Natural killer cell treated with Interleukin-12 subunit alpha and Interleukin-12 subunit beta and Interleukin-15 and Interleukin-18, amount 100 ng/mL, for 72 hours (primary cell): ENCODE data around the gene CACNG8. TPM values are rescaled to one million over a fixed set of nuclear protein-coding genes. Genes with fewer than 3 reads are reported as not detected.
A peak's percentile ranks its signal among the peaks of the same experiment; 100 is the strongest.

Experiments used
- ATAC-seq, 2 donors: fragments of 150-1000 bp; cut with Tn5 transposase in 1 of 2; sonication (Bioruptor Pico), chemical (Tn5 transposase) in 1 of 2; 2 replicates each; pipeline ENCODE4 v1.10.0; 2021
- DNase-seq: peaks from one replicate; pipeline ENCODE4 v3.0.0; 2022; ENCODE audit warnings: low spot score
- H3K27ac Mint-ChIP-seq, 2 donors: 1 replicate in 1 of 2; 2 replicates in 1 of 2; pipeline ENCODE4 v1.8.0; 2022; ENCODE audit warnings: mixed read lengths in 2 of 2, mild to moderate bottlenecking in 1 of 2, moderate library complexity in 1 of 2
- H3K27me3 Mint-ChIP-seq, 2 donors: 1 replicate in 1 of 2; 2 replicates in 1 of 2; pipeline ENCODE4 v1.8.0; 2022; ENCODE audit warnings: mixed read lengths in 2 of 2
- H3K36me3 Mint-ChIP-seq: one replicate; pipeline ENCODE4 v1.8.0; 2022; ENCODE audit warnings: mixed read lengths
- H3K4me1 Mint-ChIP-seq, 2 donors: 1 replicate in 1 of 2; 2 replicates in 1 of 2; pipeline ENCODE4 v1.8.0; 2022; ENCODE audit warnings: low read depth in 2 of 2, mixed read lengths in 2 of 2, mild to moderate bottlenecking in 1 of 2
- H3K4me3 Mint-ChIP-seq: one replicate; pipeline ENCODE4 v1.8.0; 2022; ENCODE audit warnings: mixed read lengths
- H3K9me3 Mint-ChIP-seq: 2 replicates; pipeline ENCODE4 v1.8.0; 2022; ENCODE audit warnings: mixed read lengths
- total RNA-seq, 2 donors: library from RNA; stranded (reverse); gene quantifications; one replicate each; pipeline ENCODE4 v1.2.3, GENCODE V29; 2022

CACNG8 gene
- total RNA-seq, 2 donors from 2014 or later, result 1.7 TPM; not detected in 1

GRCh38 chr19:53992211-53992610, 29.5 kb downstream of the CACNG8 start:
- no peak for DNase-seq
- Mint-ChIP-seq H3K4me1 (peaks cover 0 to 6% of the 10 kb centered on the region in 2 donors), H3K9me3 (no peaks in the 10 kb centered on the region), H3K27ac (peak overlapping the region in 1 of 2 donors; percentile 41), H3K4me3 (peak overlapping the region; percentile 30), H3K36me3 (no peaks in the 10 kb centered on the region), H3K27me3 (peaks cover 35 to 42% of the 10 kb centered on the region in 2 donors)
- ATAC-seq, result no peak

- no peak for DNase-seq
- H3K4me3 Mint-ChIP-seq, result no peak overlapping the region
- no peaks in the 10 kb centered on the region for H3K36me3 Mint-ChIP-seq
- no peaks in the 10 kb centered on the region for H3K9me3 Mint-ChIP-seq
- peaks cover 41 to 48% of the 10 kb centered on the region in 2 donors for H3K27me3 Mint-ChIP-seq
- H3K4me1 Mint-ChIP-seq, result peaks cover 0 to 6% of the 10 kb centered on the region in 2 donors
- ATAC-seq, result no peak
- no peak overlapping the region for H3K27ac Mint-ChIP-seq
Observed at GRCh38 chr19:53992815-53993214, 30.1 kb downstream of the CACNG8 start.

GRCh38 chr19:53993448-53993847, 30.7 kb downstream of the CACNG8 start:
- Mint-ChIP-seq H3K4me1 (peaks cover 0 to 6% of the 10 kb centered on the region in 2 donors), H3K4me3 (no peak overlapping the region), H3K27me3 (peaks cover 40 to 49% of the 10 kb centered on the region in 2 donors), H3K36me3 (no peaks in the 10 kb centered on the region), H3K9me3 (no peaks in the 10 kb centered on the region), H3K27ac (no peak overlapping the region)
- no peak for ATAC-seq
- DNase-seq, result no peak

DNA sequence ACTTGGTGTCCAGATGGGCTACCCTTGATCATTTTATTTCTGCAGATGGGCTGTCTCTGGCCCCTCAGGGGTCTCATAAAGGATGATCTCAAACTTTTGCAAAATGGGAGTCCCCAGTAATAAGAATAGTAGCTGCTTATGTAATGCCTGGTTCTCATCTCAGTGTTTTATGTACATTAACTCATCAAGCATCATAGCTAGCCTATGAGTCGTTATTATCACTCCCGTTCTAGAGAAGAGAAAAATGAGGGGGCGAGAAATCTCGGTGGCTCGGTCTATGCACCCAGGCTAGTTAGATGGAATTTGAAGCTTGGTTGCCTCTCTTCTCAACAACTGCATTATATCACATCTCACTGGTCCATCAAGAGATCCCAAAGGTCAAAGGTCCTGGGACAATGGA, 32.1 kb downstream of the CACNG8 start:
- Mint-ChIP-seq H3K27ac (no peak overlapping the region), H3K36me3 (no peaks in the 10 kb centered on the region), H3K9me3 (no peaks in the 10 kb centered on the region), H3K4me3 (no peak overlapping the region), H3K27me3 (peaks cover 39 to 48% of the 10 kb centered on the region in 2 donors), H3K4me1 (no peaks in the 10 kb centered on the region)
- no peak for DNase-seq
- ATAC-seq, result no peak

GRCh38 chr19:53998223-53998622, 35.5 kb downstream of the CACNG8 start:
- Mint-ChIP-seq H3K4me3 (no peak overlapping the region), H3K36me3 (no peaks in the 10 kb centered on the region), H3K9me3 (no peaks in the 10 kb centered on the region), H3K27me3 (peaks cover 42 to 61% of the 10 kb centered on the region in 2 donors), H3K4me1 (no peaks in the 10 kb centered on the region), H3K27ac (no peak overlapping the region)
- ATAC-seq (no peak), DNase-seq (no peak)

DNA sequence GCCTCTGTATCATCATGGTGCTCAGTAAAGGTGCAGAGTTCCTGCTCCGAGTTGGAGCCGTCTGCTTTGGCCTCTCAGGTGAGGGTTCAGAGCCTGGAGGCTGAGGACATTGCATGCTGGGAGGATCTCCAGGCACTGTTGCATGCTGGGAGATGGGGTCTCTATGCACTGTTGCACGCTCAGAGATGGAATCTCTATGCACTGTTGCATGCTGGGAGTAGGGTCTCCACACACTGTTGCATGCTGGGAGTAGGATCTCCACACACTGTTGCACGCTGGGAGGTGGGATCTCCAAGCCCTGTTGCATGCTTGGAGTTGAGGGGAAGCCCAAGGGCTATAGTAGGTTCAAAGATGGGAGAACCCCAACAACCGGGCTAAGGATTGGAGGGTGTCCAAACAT, 37.0 kb downstream of the CACNG8 start:
- ATAC-seq (peak in 1 of 2 donors; percentile 33), DNase-seq (no peak)
- Mint-ChIP-seq H3K9me3 (no peaks in the 10 kb centered on the region), H3K27ac (no peak overlapping the region), H3K4me1 (no peaks in the 10 kb centered on the region), H3K36me3 (no peaks in the 10 kb centered on the region), H3K4me3 (no peak overlapping the region), H3K27me3 (peaks cover 29 to 46% of the 10 kb centered on the region in 2 donors)

DNA sequence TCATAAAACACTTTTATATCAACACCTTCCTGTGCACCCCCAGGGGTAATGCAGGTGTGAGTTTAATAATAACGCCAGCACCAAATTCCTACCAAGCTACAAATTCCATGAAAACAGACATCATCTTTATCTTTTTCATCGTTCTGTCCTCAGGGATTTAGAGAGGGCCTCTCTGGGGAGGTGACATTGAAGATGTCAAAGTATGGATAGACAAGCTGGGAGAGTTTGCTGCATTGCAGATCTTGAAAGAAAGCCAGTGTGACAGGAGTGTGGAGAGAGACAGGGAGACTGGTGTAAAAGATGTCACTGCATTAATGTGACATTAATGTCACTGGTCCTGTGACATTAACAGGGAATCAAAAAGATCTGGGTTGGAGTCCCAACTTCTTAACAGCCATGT, 38.8 kb downstream of the CACNG8 start:
- Mint-ChIP-seq H3K9me3 (no peaks in the 10 kb centered on the region), H3K4me1 (no peaks in the 10 kb centered on the region), H3K4me3 (no peak overlapping the region)

DNA sequence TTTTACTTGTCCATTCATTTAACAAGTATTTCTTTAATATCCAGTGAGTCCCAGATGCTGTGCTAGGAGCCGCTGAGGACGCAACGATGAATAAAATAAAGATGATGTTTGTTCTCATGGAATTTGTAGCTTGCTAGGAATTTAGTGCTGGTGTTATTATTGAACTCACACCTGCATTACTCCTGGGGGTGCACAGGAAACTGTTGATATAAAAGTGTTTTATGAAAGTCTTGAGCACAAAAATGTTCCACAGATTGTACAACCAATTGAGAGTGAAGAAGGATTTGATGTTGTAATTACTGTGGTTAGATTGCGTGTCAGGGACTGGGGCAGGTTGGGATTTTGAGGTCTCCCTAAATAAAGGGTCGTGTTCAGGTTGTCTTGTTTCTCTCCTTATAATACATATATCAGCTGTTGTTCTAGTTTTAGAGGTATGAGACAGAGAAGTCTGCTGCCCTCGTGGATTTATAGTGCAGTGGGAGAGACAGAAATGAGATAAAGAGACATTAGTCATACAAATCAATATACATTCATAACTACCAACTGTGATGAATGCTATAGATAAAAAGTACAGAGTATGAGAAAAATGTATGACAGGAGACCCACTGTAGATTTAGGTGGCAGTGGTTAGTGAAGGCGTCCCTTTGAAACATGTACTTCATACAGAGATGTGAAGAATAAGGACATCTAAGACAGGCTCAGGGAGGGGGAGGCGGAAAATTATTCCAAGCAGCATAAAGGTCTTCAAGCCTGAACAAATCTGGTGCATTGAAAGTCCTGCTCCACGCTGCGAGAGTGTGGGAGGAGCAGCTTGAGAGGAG, 40.0 kb downstream of the CACNG8 start:
- H3K27ac Mint-ChIP-seq, result no peak overlapping the region
- H3K4me3 Mint-ChIP-seq, result no peak overlapping the region
- peaks cover 19 to 31% of the 10 kb centered on the region in 2 donors for H3K27me3 Mint-ChIP-seq
- no peaks in the 10 kb centered on the region for H3K4me1 Mint-ChIP-seq
- no peaks in the 10 kb centered on the region for H3K9me3 Mint-ChIP-seq
- no peak for ATAC-seq
- no peaks in the 10 kb centered on the region for H3K36me3 Mint-ChIP-seq
- no peak for DNase-seq

More for the DNA sequence above, 38.8 kb downstream of the CACNG8 start:
- H3K27ac Mint-ChIP-seq, result no peak overlapping the region
- H3K36me3 Mint-ChIP-seq, result no peaks in the 10 kb centered on the region
- DNase-seq (no peak), ATAC-seq (no peak)
- peaks cover 20 to 38% of the 10 kb centered on the region in 2 donors for H3K27me3 Mint-ChIP-seq

DNA sequence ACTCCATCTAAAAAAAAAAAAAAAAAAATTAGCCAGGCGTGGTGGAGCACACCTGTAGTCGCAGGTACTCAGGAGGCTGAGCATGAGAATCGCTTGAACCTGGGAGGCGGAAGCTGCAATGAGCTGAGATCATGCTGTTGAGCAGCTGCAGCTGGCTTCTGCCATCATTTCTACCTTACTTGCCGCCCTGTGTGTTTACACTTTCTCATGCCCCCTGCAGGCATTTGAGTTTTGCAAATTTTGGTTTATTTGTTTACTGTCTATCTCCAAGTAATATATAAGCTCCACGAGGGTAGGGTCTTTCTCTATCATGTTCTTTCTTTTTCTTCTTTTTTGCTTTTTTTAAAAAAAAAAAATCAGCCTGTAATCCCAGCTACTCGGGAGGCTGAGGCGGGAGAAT, 46.7 kb downstream of the CACNG8 start:
- H3K27me3 Mint-ChIP-seq, result peaks cover 20 to 24% of the 10 kb centered on the region in 2 donors

DNA sequence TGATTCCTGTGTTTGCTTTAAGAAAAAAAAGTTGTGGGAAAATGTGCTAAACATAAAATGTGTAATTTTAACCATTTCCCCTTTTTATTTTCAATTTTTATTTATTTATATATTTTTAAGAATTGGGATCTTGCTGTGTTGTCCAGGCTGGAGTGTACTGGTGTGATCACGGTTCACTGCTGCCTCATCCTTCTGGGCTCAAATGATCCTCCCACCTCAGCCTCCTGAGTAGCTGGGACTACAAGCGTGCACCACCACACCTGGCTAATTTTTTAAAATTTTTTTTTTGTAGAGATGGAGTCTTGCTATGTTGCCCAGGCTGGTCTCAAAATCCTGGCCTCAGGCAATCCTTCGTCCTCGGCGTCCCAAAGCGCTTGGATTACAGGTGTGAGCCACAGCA, 47.7 kb downstream of the CACNG8 start:
- H3K4me1 Mint-ChIP-seq, result peaks cover 0 to 3% of the 10 kb centered on the region in 2 donors
- H3K4me3 Mint-ChIP-seq, result no peak overlapping the region
- no peaks in the 10 kb centered on the region for H3K9me3 Mint-ChIP-seq
- no peak overlapping the region for H3K27ac Mint-ChIP-seq
- no peaks in the 10 kb centered on the region for H3K36me3 Mint-ChIP-seq
- peaks cover 28 to 32% of the 10 kb centered on the region in 2 donors for H3K27me3 Mint-ChIP-seq
- DNase-seq (no peak), ATAC-seq (no peak)

More for the DNA sequence above, 46.7 kb downstream of the CACNG8 start:
- Mint-ChIP-seq H3K36me3 (no peaks in the 10 kb centered on the region), H3K9me3 (no peaks in the 10 kb centered on the region), H3K4me3 (no peak overlapping the region), H3K4me1 (peaks cover 0 to 3% of the 10 kb centered on the region in 2 donors), H3K27ac (no peak overlapping the region)
- DNase-seq, result no peak
- no peak for ATAC-seq

DNA sequence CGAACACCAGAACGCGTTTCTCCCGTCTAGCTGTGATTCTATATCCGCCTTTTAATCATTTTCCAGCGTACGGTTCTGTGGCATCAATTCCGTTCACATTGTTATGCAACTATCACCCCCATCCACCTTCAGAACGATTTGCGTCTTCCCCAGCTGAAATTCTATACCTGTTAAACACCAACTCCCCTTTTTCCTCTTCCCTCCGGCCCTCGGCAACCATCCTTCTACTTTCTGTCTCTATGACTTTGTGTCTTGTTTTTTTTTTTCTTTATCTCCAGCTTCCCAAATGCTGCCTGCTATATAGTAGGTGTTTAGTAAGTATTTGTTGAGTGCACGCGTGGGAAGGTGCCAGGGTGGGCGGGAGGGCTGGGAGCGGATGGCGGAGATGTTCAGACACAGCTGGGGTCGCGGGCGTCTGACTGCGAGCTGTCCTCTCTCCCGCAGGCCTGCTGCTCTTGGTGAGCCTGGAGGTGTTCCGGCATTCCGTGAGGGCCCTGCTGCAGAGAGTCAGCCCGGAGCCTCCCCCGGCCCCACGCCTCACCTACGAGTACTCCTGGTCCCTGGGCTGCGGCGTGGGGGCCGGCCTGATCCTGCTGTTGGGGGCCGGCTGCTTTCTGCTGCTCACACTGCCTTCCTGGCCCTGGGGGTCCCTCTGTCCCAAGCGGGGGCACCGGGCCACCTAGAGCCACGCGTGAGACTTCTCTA, 48.9 kb downstream of the CACNG8 start:
- Mint-ChIP-seq H3K4me3 (no peak overlapping the region), H3K9me3 (no peaks in the 10 kb centered on the region), H3K36me3 (no peaks in the 10 kb centered on the region), H3K27ac (no peak overlapping the region), H3K27me3 (peaks cover 30 to 43% of the 10 kb centered on the region in 2 donors), H3K4me1 (peaks cover 0 to 3% of the 10 kb centered on the region in 2 donors)
- DNase-seq, result no peak
- ATAC-seq, result no peak

DNA sequence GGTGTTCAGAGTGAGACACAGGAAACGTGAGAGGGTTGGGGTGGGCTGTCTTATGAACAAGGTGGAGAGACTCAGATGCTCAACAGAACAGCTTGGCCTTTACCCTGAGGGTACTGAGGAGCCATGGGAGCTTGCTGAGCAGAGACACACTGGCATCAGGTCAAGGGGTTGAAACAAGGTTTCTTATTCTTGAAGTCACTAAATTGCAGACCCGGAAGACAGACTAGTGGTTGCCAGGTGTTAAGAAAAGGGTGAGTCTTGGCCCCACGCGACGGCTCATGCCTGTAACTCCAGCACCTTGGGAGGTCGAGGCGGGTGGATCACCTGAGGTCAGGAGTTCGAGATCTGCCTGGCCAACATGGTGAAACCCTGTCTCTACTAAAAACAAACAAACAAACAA, 51.1 kb downstream of the CACNG8 start:
- H3K36me3 Mint-ChIP-seq, result no peaks in the 10 kb centered on the region
- no peak for DNase-seq
- H3K4me1 Mint-ChIP-seq, result peaks cover 0 to 3% of the 10 kb centered on the region in 2 donors
- ATAC-seq, result no peak
- H3K9me3 Mint-ChIP-seq, result no peaks in the 10 kb centered on the region
- no peak overlapping the region for H3K27ac Mint-ChIP-seq
- H3K4me3 Mint-ChIP-seq, result no peak overlapping the region
- peaks cover 29 to 36% of the 10 kb centered on the region in 2 donors for H3K27me3 Mint-ChIP-seq

GRCh38 chr19:54014920-54015560, 52.3 kb downstream of the CACNG8 start:
- no peaks in the 10 kb centered on the region for H3K9me3 Mint-ChIP-seq
- ATAC-seq (no peak), DNase-seq (no peak)
- H3K27me3 Mint-ChIP-seq, result peaks cover 29 to 35% of the 10 kb centered on the region in 2 donors
- no peak overlapping the region for H3K27ac Mint-ChIP-seq
- H3K36me3 Mint-ChIP-seq, result no peaks in the 10 kb centered on the region
- peaks cover 0 to 3% of the 10 kb centered on the region in 2 donors for H3K4me1 Mint-ChIP-seq
- H3K4me3 Mint-ChIP-seq, result no peak overlapping the region

DNA sequence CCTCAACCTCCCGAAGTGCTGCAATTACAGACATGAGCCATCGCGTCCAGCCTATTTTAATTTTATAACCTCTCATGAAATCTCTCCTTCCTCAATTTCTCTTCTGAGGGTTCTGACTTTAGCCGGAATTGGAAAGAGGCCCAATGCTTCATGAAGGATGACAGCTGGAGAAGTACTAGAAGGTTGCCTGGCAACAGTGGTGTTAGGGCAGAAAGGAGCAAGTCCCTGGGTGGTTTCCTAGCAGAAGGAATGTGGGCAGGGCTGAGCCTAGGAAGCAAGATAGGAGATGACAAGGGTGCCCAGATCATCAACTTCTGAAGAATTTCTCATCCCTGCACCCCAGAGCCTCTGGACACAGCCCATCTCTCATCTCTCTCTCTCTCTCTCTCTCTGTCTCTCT, 54.5 kb downstream of the CACNG8 start:
- Mint-ChIP-seq H3K9me3 (no peaks in the 10 kb centered on the region), H3K27me3 (peaks cover 22 to 25% of the 10 kb centered on the region in 2 donors), H3K4me3 (no peak overlapping the region), H3K36me3 (no peaks in the 10 kb centered on the region), H3K27ac (peak overlapping the region in 1 of 2 donors; percentile 49), H3K4me1 (peaks cover 0 to 4% of the 10 kb centered on the region in 2 donors)
- DNase-seq, result no peak
- ATAC-seq, result no peak
